HepG2 (cell line): ENCODE data around the gene NFATC4. TPM values are rescaled to one million over a fixed set of nuclear protein-coding genes. Genes with fewer than 3 reads are reported as not detected.

Experiments used
- CBX1 ChIP-seq: IDR thresholded peaks from one replicate; pipeline ENCODE4 v1.6.1; 2016; ENCODE audit warnings: antibody characterized with exemption, low read depth
- IKZF1 ChIP-seq: fragments of 450-650 bp; IDR thresholded peaks from 2 replicates; pipeline ENCODE4 v1.7.1; 2016
- RAD51 ChIP-seq: fragments of 450-650 bp; IDR thresholded peaks from 2 replicates; pipeline ENCODE4 v1.6.1; 2016; ENCODE audit warnings: borderline replicate concordance
- SP4 ChIP-seq: sonication (generic); formaldehyde crosslinking; IDR thresholded peaks from 2 replicates; pipeline ENCODE4 v1.8.1; 2023; ENCODE audit warnings: mild to moderate bottlenecking, missing genetic modification reagents
- TCF12 ChIP-seq, 2 experiments: fragments of 450-650 bp in 1 of 2; sonication (generic) in 1 of 2; formaldehyde crosslinking in 1 of 2; IDR thresholded peaks; 2 replicates each; pipeline versions ENCODE4 v1.6.1 to v1.8.0; 2017 to 2022; ENCODE audit warnings: antibody characterized with exemption in 1 of 2, mild to moderate bottlenecking in 1 of 2, missing genetic modification reagents in 1 of 2, moderate library complexity in 1 of 2
- ZBTB20 ChIP-seq: sonication (generic); formaldehyde crosslinking; IDR thresholded peaks from 2 replicates; pipeline ENCODE4 v1.8.1; 2023; ENCODE audit warnings: missing genetic modification reagents, low read depth, mild to moderate bottlenecking, borderline replicate concordance
- ZNF101 ChIP-seq: sonication (generic); formaldehyde crosslinking; IDR thresholded peaks from 2 replicates; pipeline ENCODE4 v1.4.0; 2020; ENCODE audit warnings: mild to moderate bottlenecking, low read depth, missing genetic modification reagents, borderline replicate concordance
- ZNF230 ChIP-seq: sonication (generic); formaldehyde crosslinking; IDR thresholded peaks from 2 replicates; pipeline ENCODE4 v1.4.0; 2020; ENCODE audit warnings: mild to moderate bottlenecking, missing genetic modification reagents
- ZNF274 ChIP-seq: sonication (generic); formaldehyde crosslinking; IDR thresholded peaks from 2 replicates; pipeline ENCODE4 v1.5.1; 2020; ENCODE audit warnings: mild to moderate bottlenecking, missing genetic modification reagents
- ZNF446 ChIP-seq: sonication (generic); formaldehyde crosslinking; IDR thresholded peaks from 2 replicates; pipeline ENCODE4 v1.5.0; 2020; ENCODE audit warnings: mild to moderate bottlenecking, missing genetic modification reagents
- ZNF501 ChIP-seq: sonication (generic); formaldehyde crosslinking; IDR thresholded peaks from 2 replicates; pipeline ENCODE4 v1.5.1; 2020; ENCODE audit warnings: mild to moderate bottlenecking, moderate library complexity, missing genetic modification reagents
- ZNF546 ChIP-seq: sonication (generic); formaldehyde crosslinking; conservative IDR thresholded peaks from 2 replicates; pipeline ENCODE4 v1.8.1; 2023; ENCODE audit warnings: mild to moderate bottlenecking, missing genetic modification reagents
- polyA plus RNA-seq, 8 experiments: library from polyadenylated mRNA; depleted of rRNA in 3 of 8; stranded (reverse) in 7 of 8; unstranded in 1 of 8; fragments of >200 nt; fragmentation: Illumina TruSeq in 4 of 8; extraction: Trizol in 4 of 8; gene quantifications; 2 replicates each; pipeline versions ENCODE4 v1.2.1 to v1.2.3, GENCODE V29; 2011 to 2016; ENCODE audit warnings: low read depth in 4 of 8, missing spikeins in 1 of 8, mixed read lengths in 1 of 8; ENCODE audit not compliant: insufficient read depth in 1 of 8
- total RNA-seq, 5 experiments: library from RNA; depleted of rRNA; stranded (reverse); fragments of >200 nt; fragmentation: Illumina TruSeq; extraction: Trizol; gene quantifications; 2 replicates each; pipeline ENCODE4 v1.2.3, GENCODE V29; 2016; ENCODE audit warnings: low read depth in 1 of 5
- TF ChIP-seq, protein P1 (sequence below): sonication (generic); formaldehyde crosslinking; IDR thresholded peaks from 2 replicates; pipeline ENCODE4 v1.8.0; 2022; ENCODE audit warnings: missing genetic modification reagents, mild to moderate bottlenecking, moderate library complexity, borderline replicate concordance
- TF ChIP-seq, protein P2 (sequence below): sonication (generic); formaldehyde crosslinking; IDR thresholded peaks from 2 replicates; pipeline ENCODE4 v1.5.0; 2020; ENCODE audit warnings: mild to moderate bottlenecking, missing genetic modification reagents, moderate library complexity
- TF ChIP-seq, protein P3 (sequence below): sonication (generic); formaldehyde crosslinking; conservative IDR thresholded peaks from 2 replicates; pipeline ENCODE4 v1.8.0; 2022; ENCODE audit warnings: mild to moderate bottlenecking, moderate library complexity, missing genetic modification reagents
- TF ChIP-seq, protein P4 (sequence below): sonication (generic); formaldehyde crosslinking; IDR thresholded peaks from 2 replicates; pipeline ENCODE4 v1.4.0; 2020; ENCODE audit warnings: low read depth, mild to moderate bottlenecking, missing genetic modification reagents
- TF ChIP-seq, protein P5 (sequence below): sonication (generic); formaldehyde crosslinking; IDR thresholded peaks from 2 replicates; pipeline ENCODE4 v1.8.0; 2022; ENCODE audit warnings: mild to moderate bottlenecking, missing genetic modification reagents, moderate library complexity

Gene NFATC4
- total and polyA plus RNA-seq, 2 of the 13 experiments (the other 11 are each of a cell fraction or from before 2014, with no cell fraction given) = 0.04 to 0.15 TPM

DNA sequence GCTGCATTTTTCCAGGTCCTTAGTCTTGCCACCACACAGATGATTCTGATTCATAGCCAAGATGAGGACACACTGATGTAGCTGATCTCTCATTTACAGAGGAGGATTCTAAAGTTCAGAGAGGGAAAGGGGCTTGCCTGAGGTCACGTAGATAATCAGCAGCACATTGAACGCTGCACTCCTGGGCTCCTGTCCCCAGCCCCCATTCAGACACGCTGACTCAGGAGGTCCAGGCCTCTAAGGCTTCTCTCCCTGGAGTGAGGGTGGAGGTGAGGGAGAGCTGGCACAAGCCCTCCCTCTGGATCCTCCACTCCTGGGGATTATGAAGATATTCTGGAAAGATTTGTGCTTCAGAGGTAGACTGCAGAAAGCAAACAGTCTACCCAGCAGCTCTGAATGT lies 10.3 kb downstream of the NFATC4 start (continued):
- TF ChIP-seq, protein P1, sequence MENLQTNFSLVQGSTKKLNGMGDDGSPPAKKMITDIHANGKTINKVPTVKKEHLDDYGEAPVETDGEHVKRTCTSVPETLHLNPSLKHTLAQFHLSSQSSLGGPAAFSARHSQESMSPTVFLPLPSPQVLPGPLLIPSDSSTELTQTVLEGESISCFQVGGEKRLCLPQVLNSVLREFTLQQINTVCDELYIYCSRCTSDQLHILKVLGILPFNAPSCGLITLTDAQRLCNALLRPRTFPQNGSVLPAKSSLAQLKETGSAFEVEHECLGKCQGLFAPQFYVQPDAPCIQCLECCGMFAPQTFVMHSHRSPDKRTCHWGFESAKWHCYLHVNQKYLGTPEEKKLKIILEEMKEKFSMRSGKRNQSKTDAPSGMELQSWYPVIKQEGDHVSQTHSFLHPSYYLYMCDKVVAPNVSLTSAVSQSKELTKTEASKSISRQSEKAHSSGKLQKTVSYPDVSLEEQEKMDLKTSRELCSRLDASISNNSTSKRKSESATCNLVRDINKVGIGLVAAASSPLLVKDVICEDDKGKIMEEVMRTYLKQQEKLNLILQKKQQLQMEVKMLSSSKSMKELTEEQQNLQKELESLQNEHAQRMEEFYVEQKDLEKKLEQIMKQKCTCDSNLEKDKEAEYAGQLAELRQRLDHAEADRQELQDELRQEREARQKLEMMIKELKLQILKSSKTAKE (CRISPR knock-in tag) = no peak
- TF ChIP-seq, protein P2, sequence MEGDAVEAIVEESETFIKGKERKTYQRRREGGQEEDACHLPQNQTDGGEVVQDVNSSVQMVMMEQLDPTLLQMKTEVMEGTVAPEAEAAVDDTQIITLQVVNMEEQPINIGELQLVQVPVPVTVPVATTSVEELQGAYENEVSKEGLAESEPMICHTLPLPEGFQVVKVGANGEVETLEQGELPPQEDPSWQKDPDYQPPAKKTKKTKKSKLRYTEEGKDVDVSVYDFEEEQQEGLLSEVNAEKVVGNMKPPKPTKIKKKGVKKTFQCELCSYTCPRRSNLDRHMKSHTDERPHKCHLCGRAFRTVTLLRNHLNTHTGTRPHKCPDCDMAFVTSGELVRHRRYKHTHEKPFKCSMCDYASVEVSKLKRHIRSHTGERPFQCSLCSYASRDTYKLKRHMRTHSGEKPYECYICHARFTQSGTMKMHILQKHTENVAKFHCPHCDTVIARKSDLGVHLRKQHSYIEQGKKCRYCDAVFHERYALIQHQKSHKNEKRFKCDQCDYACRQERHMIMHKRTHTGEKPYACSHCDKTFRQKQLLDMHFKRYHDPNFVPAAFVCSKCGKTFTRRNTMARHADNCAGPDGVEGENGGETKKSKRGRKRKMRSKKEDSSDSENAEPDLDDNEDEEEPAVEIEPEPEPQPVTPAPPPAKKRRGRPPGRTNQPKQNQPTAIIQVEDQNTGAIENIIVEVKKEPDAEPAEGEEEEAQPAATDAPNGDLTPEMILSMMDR (CRISPR knock-in tag) = no peak
- TF ChIP-seq ZNF101 (no peak), RAD51 (no peak), CBX1 (no peak), ZNF446 (CRISPR knock-in tag) (no peak), ZNF546 (CRISPR knock-in tag) (no peak), IKZF1 (no peak), ZNF274 (CRISPR knock-in tag) (no peak), SP4 (peak; percentile 63; the same call in 1 of the 2 replicates), ZNF230 (CRISPR knock-in tag) (0 out of 2 replicates have a peak, but pooled peaks have one; percentile 59), TCF12 (IDR thresholded peaks at IDR 0.05) (no peak), TCF12 (CRISPR knock-in tag; IDR thresholded peaks at IDR 0.05) (no peak), ZNF501 (CRISPR knock-in tag) (0 out of 2 replicates have a peak, but pooled peaks have one; percentile 35), ZBTB20 (CRISPR knock-in tag) (0 out of 2 replicates have a peak, but pooled peaks have one; percentile 24)
- TF ChIP-seq, protein P3, sequence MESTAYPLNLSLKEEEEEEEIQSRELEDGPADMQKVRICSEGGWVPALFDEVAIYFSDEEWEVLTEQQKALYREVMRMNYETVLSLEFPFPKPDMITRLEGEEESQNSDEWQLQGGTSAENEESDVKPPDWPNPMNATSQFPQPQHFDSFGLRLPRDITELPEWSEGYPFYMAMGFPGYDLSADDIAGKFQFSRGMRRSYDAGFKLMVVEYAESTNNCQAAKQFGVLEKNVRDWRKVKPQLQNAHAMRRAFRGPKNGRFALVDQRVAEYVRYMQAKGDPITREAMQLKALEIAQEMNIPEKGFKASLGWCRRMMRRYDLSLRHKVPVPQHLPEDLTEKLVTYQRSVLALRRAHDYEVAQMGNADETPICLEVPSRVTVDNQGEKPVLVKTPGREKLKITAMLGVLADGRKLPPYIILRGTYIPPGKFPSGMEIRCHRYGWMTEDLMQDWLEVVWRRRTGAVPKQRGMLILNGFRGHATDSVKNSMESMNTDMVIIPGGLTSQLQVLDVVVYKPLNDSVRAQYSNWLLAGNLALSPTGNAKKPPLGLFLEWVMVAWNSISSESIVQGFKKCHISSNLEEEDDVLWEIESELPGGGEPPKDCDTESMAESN (CRISPR knock-in tag) = no peak
- TF ChIP-seq, protein P4, sequence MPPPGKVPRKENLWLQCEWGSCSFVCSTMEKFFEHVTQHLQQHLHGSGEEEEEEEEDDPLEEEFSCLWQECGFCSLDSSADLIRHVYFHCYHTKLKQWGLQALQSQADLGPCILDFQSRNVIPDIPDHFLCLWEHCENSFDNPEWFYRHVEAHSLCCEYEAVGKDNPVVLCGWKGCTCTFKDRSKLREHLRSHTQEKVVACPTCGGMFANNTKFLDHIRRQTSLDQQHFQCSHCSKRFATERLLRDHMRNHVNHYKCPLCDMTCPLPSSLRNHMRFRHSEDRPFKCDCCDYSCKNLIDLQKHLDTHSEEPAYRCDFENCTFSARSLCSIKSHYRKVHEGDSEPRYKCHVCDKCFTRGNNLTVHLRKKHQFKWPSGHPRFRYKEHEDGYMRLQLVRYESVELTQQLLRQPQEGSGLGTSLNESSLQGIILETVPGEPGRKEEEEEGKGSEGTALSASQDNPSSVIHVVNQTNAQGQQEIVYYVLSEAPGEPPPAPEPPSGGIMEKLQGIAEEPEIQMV (CRISPR knock-in tag) = no peak
- TF ChIP-seq, protein P5, sequence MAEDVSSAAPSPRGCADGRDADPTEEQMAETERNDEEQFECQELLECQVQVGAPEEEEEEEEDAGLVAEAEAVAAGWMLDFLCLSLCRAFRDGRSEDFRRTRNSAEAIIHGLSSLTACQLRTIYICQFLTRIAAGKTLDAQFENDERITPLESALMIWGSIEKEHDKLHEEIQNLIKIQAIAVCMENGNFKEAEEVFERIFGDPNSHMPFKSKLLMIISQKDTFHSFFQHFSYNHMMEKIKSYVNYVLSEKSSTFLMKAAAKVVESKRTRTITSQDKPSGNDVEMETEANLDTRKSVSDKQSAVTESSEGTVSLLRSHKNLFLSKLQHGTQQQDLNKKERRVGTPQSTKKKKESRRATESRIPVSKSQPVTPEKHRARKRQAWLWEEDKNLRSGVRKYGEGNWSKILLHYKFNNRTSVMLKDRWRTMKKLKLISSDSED (CRISPR knock-in tag) = no peak
